ENCODE results near the gene ANKRD65.
"Not testable (repeated sequence)": the region's sequence is repeated elsewhere in the genome, so short reads cannot be mapped to it uniquely, and the experiment has no call there.

The ANKRD65 gene

DNA sequence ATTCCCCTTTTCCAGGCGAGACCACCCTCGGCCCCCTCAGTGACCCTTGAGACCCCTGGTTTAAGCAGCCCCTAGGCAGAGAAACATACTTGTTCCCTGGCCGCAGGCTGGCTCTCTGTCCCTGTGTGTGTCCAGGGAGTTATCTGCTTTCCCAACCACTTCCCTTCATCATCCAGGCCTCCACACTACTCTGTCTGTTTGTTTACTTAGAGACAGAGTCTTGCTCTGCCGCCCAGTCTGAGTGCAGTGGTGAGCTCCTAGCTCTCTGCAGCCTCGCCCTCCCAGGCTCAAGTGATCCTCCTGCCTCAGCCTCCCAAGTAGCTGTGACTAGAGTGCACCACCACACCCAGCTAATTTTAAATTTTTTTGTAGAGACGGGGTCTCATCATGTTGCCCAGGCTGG is 8.6 kb upstream of the ANKRD65 start:
- DNase-seq (ENCODE audit: low read depth), result no peak
- TF ChIP-seq CTCF (conservative IDR thresholded peaks at IDR 0.05; ENCODE audit: low read length), result no peak
- no peak overlapping the region for H3K4me3 ChIP-seq (ENCODE audit: low read length)

GRCh38 chr1:1428967-1429366 is 7.9 kb upstream of the ANKRD65 start:
- not testable (repeated sequence) for H3K4me3 ChIP-seq (ENCODE audit: low read length); DNase-seq (ENCODE audit: low read depth)

- H3K4me3 ChIP-seq (ENCODE audit: low read length), result no peak overlapping the region
- DNase-seq (ENCODE audit: low read depth), result no peak
- TF ChIP-seq CTCF (conservative IDR thresholded peaks at IDR 0.05; ENCODE audit: low read length), result no peak
These were observed 7.1 kb upstream of the ANKRD65 start for GRCh38 chr1:1428174-1428573.

DNA sequence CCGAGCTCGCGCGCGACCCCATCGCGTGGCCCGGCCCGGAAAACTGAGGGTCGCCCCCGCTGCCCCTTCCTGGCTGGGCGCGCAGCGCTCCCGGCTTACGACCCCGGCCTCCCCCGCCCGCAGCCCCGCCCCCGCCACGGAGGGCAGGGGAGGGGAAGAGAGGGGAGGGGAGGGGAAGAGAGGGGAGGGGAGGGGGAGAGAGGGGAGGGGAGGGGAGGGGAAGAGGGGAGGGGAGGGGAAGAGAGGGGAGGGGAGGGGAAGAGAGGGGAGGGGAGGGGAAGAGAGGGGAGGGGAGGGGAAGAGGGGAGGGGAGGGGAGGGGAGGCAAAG is 6.7 kb upstream of the ANKRD65 start:
- peak overlapping the region; percentile 36 for H3K4me3 ChIP-seq (ENCODE audit: low read length)
- DNase-seq (ENCODE audit: low read depth), result no peak
- no peak for TF ChIP-seq CTCF (conservative IDR thresholded peaks at IDR 0.05; ENCODE audit: low read length)

DNA sequence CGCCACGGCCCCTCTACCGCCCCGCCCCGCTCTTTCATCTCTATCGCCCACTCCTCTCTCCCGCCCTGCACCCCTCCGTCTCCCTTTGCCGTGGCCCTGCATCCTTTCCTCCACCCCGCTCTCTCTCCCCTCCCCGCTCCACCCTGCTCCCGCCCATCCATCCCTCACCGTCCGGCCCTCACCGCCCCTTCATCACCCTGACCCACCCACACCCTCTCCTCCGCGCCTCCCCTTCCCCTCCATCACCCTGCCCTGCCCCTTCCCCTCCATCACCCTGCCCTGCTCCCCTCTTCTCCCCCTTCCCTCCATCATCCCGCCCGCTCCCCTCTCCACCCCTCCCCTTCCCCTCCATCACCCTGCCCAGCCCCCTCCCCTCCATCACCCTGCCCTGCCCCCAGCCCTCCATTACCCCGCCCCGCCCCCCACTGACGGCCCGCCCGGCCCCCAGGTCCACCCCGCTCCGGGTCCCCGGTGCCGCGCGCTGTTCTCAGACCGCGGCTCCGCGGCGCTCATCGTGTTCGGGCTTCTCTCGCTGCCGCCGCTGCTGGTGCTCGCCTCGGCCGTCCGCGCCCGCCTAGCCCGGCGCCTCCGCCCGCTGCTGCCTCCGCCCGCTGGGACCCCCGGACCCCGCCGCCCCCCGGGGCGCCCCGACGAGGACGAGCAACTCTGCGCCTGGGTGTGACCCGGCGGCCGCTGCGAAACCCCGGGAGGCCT is 6.2 kb upstream of the ANKRD65 start:
- no peak for DNase-seq (ENCODE audit: low read depth)
- H3K4me3 ChIP-seq (ENCODE audit: low read length), result peak overlapping the region; percentile 36
- TF ChIP-seq CTCF (conservative IDR thresholded peaks at IDR 0.05; ENCODE audit: low read length), result no peak

DNA sequence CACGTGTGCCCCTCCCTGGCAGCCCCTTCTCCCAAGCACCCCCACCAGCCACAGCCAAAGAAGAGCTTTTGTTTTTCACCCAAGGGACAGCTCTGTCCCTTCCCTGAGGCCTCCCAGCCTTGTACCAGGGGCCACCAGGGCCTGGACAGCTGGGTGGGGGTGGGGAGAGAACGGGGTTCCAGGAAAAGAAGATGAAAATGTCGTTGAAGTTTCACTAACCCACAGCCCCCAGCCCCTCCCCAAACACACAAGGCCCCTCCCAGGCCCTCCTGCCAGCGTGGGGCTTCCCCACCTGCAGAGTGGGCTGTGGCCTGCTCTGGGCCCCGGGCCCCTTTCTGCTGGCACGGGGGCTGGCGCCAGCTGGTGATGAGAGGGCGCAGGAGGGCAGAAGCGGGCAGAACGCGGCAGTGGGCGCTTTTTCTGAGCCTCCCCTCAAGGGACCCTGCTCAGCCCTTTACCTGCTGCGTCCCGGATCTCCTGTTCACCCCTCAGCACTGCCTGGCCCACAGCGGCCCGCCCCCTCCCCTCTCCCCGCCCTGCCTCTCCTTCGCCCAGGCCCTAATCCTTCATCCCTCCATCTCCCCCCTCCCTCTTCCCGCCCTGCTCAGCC is 5.5 kb upstream of the ANKRD65 start:
- no peak overlapping the region for H3K4me3 ChIP-seq (ENCODE audit: low read length)
- no peak for DNase-seq (ENCODE audit: low read depth)
- TF ChIP-seq CTCF (conservative IDR thresholded peaks at IDR 0.05; ENCODE audit: low read length), result no peak

GRCh38 chr1:1425753-1426495 is 4.8 kb upstream of the ANKRD65 start:
- DNase-seq (ENCODE audit: low read depth), result no peak
- no peak overlapping the region for H3K4me3 ChIP-seq (ENCODE audit: low read length)
- no peak for TF ChIP-seq CTCF (conservative IDR thresholded peaks at IDR 0.05; ENCODE audit: low read length)

All from AG10803 (cell line).